ENCODE results near the gene KCNK18. TPM values are rescaled to one million over a fixed set of nuclear protein-coding genes. Genes with fewer than 3 reads are reported as not detected.
"Not testable (repeated sequence)": the region's sequence is repeated elsewhere in the genome, so short reads cannot be mapped to it uniquely, and the experiment has no call there.

Gene KCNK18
- total RNA-seq, 2 donors from 2014 or later: not detected

DNA sequence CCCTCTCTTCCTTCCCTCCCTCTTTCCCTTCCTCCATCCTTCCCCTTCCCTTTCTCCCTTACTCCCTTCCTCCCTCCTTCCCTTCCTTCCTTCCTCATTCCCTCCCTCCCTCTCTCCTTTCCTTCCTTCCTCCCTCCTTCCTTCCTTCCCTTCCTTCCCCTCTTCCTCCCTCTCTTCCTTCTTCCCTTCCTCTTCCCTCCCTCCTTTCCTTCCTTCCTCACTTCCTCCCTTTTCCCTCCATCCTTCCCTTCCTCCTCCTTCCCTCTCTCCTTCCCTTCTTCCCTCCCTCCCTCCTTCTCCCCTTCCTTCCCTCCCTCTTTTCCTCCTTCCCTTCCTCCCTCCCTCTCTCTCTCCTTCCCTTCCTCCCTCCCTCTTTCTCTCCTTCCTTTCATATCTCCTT lies 30.9 kb downstream of the KCNK18 start:
- intact Hi-C loops (cut with DNase I): no loop called here
- DNase-seq (no peak), ATAC-seq (no peak)
- no peaks in the 10 kb centered on the region for H3K9me3 ChIP-seq
- H3K4me1 ChIP-seq: no peaks in the 10 kb centered on the region
- no peaks in the 10 kb centered on the region for H3K36me3 ChIP-seq (replicated peaks in 1 of 2; ENCODE audit: insufficient read depth in 1 of 2, low read depth in 2 of 2)
- TF ChIP-seq POLR2A (IDR thresholded peaks at IDR 0.05): no peak
- no peak overlapping the region for H3K4me3 ChIP-seq
- H3K27me3 ChIP-seq: no peaks in the 10 kb centered on the region
- H3K27ac ChIP-seq: no peak overlapping the region

DNA sequence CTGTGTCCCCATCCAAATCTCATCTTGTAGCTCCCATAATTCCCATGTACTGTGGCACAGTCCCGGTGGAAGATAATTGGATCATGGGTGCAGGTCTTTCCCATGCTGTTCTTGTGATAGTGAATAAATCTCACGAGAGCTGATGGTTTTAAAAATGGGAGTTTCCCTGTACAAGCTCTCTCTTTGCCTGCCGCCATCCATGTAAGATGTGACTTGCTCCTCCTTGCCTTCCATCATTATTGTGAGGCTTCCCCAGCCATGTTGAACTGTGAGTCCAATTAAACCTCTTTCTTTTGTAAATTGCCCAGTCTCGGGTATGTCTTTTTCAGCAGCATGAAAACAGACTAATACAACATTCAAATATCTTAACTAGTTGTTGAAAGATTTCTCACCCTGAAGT lies 32.8 kb downstream of the KCNK18 start:
- intact Hi-C loops (cut with DNase I); H3K4me3 ChIP-seq; DNase-seq; ATAC-seq; H3K36me3 ChIP-seq (replicated peaks in 1 of 2; ENCODE audit: insufficient read depth in 1 of 2, low read depth in 2 of 2); H3K27me3 ChIP-seq; H3K9me3 ChIP-seq; H3K27ac ChIP-seq; H3K4me1 ChIP-seq: not testable (repeated sequence)
- WGBS, 2 donors: 86 to 89% methylated on average over 4 of the region's 4 CpGs

DNA sequence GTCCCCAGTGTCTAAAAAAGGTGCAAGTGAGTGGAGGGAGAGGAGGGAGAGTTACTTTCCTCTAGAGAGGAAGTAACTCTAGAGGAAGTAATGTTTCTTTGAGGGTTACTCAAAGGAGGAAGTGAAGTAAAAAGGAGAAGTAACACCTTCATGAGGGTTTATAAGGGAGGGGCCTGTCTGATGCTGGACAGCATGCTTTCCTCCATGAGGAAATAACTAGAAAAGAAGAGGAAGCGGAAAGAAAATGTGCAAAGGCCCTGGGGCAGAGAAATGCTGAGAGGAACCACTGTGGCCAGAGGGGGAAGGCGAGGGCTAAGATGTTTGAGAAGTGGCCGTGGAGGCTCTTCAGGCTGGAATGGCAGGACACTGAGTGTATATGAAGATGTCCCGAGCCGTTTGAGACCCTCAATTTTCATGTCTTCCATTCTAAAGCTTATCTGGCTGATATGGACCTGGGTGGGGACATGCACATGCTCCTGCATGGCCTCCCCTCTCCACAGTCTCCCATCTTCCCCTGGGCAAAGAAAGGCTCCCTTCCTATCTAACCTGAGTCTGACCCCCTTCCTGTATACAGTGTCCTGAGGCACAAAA lies 40.2 kb downstream of the KCNK18 start:
- no peak for ATAC-seq
- H3K36me3 ChIP-seq (replicated peaks in 1 of 2; ENCODE audit: insufficient read depth in 1 of 2, low read depth in 2 of 2): no peaks in the 10 kb centered on the region
- no peaks in the 10 kb centered on the region for H3K9me3 ChIP-seq
- TF ChIP-seq, protein P1, sequence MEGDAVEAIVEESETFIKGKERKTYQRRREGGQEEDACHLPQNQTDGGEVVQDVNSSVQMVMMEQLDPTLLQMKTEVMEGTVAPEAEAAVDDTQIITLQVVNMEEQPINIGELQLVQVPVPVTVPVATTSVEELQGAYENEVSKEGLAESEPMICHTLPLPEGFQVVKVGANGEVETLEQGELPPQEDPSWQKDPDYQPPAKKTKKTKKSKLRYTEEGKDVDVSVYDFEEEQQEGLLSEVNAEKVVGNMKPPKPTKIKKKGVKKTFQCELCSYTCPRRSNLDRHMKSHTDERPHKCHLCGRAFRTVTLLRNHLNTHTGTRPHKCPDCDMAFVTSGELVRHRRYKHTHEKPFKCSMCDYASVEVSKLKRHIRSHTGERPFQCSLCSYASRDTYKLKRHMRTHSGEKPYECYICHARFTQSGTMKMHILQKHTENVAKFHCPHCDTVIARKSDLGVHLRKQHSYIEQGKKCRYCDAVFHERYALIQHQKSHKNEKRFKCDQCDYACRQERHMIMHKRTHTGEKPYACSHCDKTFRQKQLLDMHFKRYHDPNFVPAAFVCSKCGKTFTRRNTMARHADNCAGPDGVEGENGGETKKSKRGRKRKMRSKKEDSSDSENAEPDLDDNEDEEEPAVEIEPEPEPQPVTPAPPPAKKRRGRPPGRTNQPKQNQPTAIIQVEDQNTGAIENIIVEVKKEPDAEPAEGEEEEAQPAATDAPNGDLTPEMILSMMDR (IDR thresholded peaks at IDR 0.05): no peak
- no peak for TF ChIP-seq POLR2A (IDR thresholded peaks at IDR 0.05)
- WGBS, 2 donors: 73 to 83% methylated on average over 5 of the region's 5 CpGs
- no peak overlapping the region for H3K27ac ChIP-seq
- H3K4me1 ChIP-seq: peaks cover 6% of the 10 kb centered on the region
- intact Hi-C loops (cut with DNase I): no loop called here
- no peak overlapping the region for H3K4me3 ChIP-seq
- DNase-seq: no peak
- H3K27me3 ChIP-seq: peaks cover 0 to 5% of the 10 kb centered on the region in 2 donors

DNA sequence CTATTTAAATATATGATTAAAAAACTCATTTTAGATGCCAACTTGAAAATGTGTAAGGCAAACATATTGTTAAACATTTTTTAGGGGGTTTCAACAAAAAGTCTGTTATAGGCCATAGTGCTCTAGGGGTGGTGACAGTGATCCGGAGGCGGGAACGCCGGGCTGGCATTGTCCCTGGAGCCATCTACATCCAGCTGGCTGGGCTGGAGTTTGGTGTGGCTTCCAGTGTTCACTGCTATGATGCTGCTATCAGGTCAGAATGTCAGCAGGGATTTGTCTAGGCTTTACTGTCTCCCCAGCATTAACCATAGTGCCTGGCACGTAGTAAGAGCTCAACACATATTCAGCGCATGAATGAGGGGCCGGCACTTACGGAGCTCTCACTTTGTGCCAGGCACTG lies 41.8 kb downstream of the KCNK18 start:
- Histone ChIP-seq H3K27me3 (peaks cover 0 to 5% of the 10 kb centered on the region in 2 donors), H3K4me3 (no peak overlapping the region), H3K27ac (no peak overlapping the region), H3K36me3 (replicated peaks in 1 of 2; ENCODE audit: insufficient read depth in 1 of 2, low read depth in 2 of 2) (no peaks in the 10 kb centered on the region), H3K9me3 (no peaks in the 10 kb centered on the region), H3K4me1 (peaks cover 6% of the 10 kb centered on the region)
- WGBS, 2 donors: 85 to 89% methylated on average over 8 of the region's 8 CpGs
- ATAC-seq (no peak), DNase-seq (no peak)
- intact Hi-C loops (cut with DNase I): no loop called here
- TF ChIP-seq POLR2A (IDR thresholded peaks at IDR 0.05): no peak

DNA sequence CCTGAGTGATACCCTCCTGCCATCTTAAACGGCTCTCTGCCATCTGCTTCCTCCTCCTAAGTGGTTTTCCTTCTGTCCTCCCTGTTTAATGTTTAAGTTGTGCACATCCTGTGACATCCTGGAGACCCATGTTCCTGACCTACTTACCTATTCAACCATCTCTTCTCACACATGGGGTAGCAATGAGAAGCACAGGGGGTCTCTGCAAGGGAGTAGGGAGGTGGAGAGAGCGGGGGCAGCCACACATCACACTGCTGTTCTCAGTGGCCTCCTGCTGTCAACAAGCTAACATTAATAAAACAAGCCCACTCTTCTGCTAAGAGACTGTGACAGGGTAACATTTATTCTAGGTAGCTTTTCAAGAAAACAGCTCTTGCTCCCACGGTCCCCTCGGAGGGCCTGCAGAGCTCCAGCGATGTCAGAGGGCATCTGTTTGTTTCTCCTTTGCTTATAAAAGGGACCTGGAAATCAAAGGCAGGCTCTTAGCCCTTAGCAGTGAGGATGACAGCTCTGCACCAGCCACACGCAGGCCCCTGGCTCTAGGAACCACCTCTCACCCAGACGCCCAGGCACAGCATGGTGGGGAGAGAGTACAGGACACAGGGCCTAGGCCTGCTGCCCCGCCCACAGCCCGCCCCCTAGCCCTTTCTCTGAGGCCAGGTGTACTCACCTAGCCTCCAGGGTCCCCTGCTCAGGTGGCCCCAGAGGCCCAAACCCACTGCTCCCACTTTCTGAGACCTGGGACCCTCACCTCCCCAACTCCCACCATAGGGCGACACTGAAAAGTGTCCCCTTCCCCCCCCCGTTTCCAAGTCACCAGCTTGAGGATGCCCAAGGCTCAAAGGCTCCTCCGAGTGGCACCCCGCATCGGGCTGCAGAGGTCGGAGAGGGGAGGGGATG lies 42.7 kb downstream of the KCNK18 start:
- 49 to 56% methylated on average over 5 to 15 of the region's 15 CpGs for WGBS, 2 donors
- ATAC-seq (no peak), DNase-seq (no peak)
- intact Hi-C loops (cut with DNase I): no loop called here
- H3K4me3 ChIP-seq: no peak overlapping the region
- H3K36me3 ChIP-seq (replicated peaks in 1 of 2; ENCODE audit: insufficient read depth in 1 of 2, low read depth in 2 of 2): no peaks in the 10 kb centered on the region
- H3K27me3 ChIP-seq: peaks cover 0 to 5% of the 10 kb centered on the region in 2 donors
- H3K9me3 ChIP-seq: no peaks in the 10 kb centered on the region
- TF ChIP-seq, protein P1 (IDR thresholded peaks at IDR 0.05): no peak
- TF ChIP-seq POLR2A (IDR thresholded peaks at IDR 0.05): no peak
- H3K4me1 ChIP-seq: peaks cover 6% of the 10 kb centered on the region
- no peak overlapping the region for H3K27ac ChIP-seq

DNA sequence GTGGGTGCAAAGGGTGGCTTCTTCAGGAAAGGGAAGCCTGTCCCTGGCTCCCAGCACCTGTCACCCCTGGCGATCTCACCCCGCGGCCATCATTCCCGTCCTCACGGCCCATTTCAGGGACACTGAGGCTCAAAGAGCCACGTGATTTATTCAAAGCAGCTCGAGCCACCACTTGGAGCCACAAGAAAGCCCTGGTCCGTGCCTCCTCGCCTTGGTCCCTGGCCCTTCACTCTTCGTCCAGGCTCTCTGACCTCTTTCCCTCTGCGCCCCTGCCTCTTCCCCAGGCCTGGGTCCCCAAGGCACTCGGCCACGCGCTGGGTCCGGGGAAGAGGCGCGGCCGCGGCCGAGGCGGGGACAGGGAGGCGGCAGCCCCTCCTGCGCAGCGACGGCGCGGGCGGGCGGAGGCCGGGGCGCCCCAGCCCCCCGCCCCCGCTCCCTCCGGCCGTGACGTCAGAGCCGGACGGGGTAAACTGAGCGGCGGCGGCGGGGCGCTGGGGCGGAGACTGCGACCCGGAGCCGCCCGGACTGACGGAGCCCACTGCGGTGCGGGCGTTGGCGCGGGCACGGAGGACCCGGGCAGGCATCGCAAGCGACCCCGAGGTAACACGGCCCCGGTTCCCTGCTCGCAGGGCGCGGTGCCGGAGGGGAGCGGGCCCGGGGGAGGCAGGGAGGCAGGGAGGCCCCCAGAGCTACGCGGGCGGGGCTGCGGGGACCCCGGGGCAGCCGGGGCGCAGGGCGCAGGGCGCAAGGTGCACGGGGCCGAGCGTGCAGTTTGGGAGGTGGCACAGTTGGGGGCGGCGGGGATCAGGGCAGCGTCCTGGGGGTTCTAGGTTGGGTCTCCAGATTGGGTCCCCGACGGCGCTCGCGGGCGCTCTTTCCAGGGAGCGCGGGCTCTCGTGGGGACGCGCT lies 43.6 kb downstream of the KCNK18 start, which contains the start of gene SLC18A2:
Gene SLC18A2, plus strand, starts transcription at position 494 of the 909 bp plus-strand sequence. CDS start 580 bp downstream, outside the sequence.
- intact Hi-C loops (cut with DNase I): no loop called here
- WGBS, 2 donors: 4 to 9% methylated on average over 7 to 91 of the region's 93 CpGs
- Histone ChIP-seq H3K4me1 (peaks cover 6% of the 10 kb centered on the region), H3K36me3 (replicated peaks in 1 of 2; ENCODE audit: insufficient read depth in 1 of 2, low read depth in 2 of 2) (no peaks in the 10 kb centered on the region), H3K9me3 (no peaks in the 10 kb centered on the region), H3K4me3 (no peak within 1 kb of the TSS), H3K27me3 (peaks cover 0 to 5% of the 10 kb centered on the region in 2 donors), H3K27ac (no peak within 1 kb of the TSS)
- ATAC-seq: peak; percentile 21
- no peak for DNase-seq
- TF ChIP-seq, protein P1 (IDR thresholded peaks at IDR 0.05): no peak
- TF ChIP-seq POLR2A (IDR thresholded peaks at IDR 0.05): no peak

Data from body of pancreas (tissue), 4 donors.